SK-N-SH treated with all-trans-retinoic acid at 6 μM for 48 hours (cell line): ENCODE measurements around the gene SP100.

ENCODE experiments used
- ATAC-seq: fragments of 200-7000 bp; cut with Tn5 transposase; 3 replicates; pipeline ENCODE4 v1.9.1; 2020; ENCODE audit warnings: mild to moderate bottlenecking, moderate library complexity
- ARNTL ChIP-seq: fragments of 450-650 bp; formaldehyde crosslinking; IDR thresholded peaks from 2 replicates; pipeline ENCODE4 v1.5.0; 2020; ENCODE audit warnings: low read depth, mild to moderate bottlenecking, moderate library complexity, borderline replicate concordance
- BACH2 ChIP-seq: fragments of 250-450 bp; sonication (Bioruptor Pico); IDR thresholded peaks from 2 replicates; pipeline ENCODE4 v1.9.0; 2021; ENCODE audit warnings: mild to moderate bottlenecking, borderline replicate concordance
- CSDC2 ChIP-seq: fragments of 250-450 bp; sonication (Bioruptor Pico); IDR thresholded peaks from 2 replicates; pipeline ENCODE4 v1.5.0; 2020; ENCODE audit warnings: mild to moderate bottlenecking, moderate library complexity
- CSRNP3 ChIP-seq: fragments of 250-450 bp; sonication (Bioruptor Pico); IDR thresholded peaks from 2 replicates; pipeline ENCODE4 v1.5.1; 2021; ENCODE audit warnings: mild to moderate bottlenecking, moderate library complexity
- ESRRG ChIP-seq: fragments of 250-450 bp; sonication (Bioruptor Pico); IDR thresholded peaks from 2 replicates; pipeline ENCODE4 v1.6.1; 2021; ENCODE audit warnings: mild to moderate bottlenecking
- GLIS3 ChIP-seq: fragments of 250-450 bp; sonication (Bioruptor Pico); IDR thresholded peaks from 2 replicates; pipeline ENCODE4 v1.5.0; 2020; ENCODE audit warnings: mild to moderate bottlenecking, moderate library complexity
- ISL1 ChIP-seq: fragments of 250-450 bp; sonication (Bioruptor Pico); IDR thresholded peaks from 2 replicates; pipeline ENCODE4 v2.1.2; 2022; ENCODE audit warnings: mild to moderate bottlenecking, moderate library complexity
- OSR1 ChIP-seq: fragments of 250-450 bp; sonication (Bioruptor Pico); IDR thresholded peaks from 2 replicates; pipeline ENCODE4 v1.8.0; 2022; ENCODE audit warnings: moderate library complexity, mild to moderate bottlenecking, inconsistent platforms
- PATZ1 ChIP-seq: fragments of 250-450 bp; sonication (Bioruptor Pico); IDR thresholded peaks from 2 replicates; pipeline ENCODE4 v1.8.0; 2020; ENCODE audit warnings: mild to moderate bottlenecking, moderate library complexity, borderline replicate concordance
- POU6F1 ChIP-seq: fragments of 250-450 bp; sonication (Bioruptor Pico); IDR thresholded peaks from 2 replicates; pipeline ENCODE4 v1.8.0; 2021; ENCODE audit warnings: low read depth, mild to moderate bottlenecking, moderate library complexity, borderline replicate concordance
- PPARA ChIP-seq: fragments of 250-450 bp; sonication (Bioruptor Pico); IDR thresholded peaks from 2 replicates; pipeline ENCODE4 v1.5.0; 2020; ENCODE audit warnings: mild to moderate bottlenecking, borderline replicate concordance
- RARB ChIP-seq: fragments of 250-450 bp; sonication (Bioruptor Pico); IDR thresholded peaks from 2 replicates; pipeline ENCODE4 v1.8.0; 2021; ENCODE audit warnings: mild to moderate bottlenecking, moderate library complexity
- SNAI2 ChIP-seq: fragments of 250-450 bp; sonication (Bioruptor Pico); IDR thresholded peaks from 2 replicates; pipeline ENCODE4 v1.5.0; 2020; ENCODE audit warnings: mild to moderate bottlenecking, moderate library complexity
- TCF4 ChIP-seq: fragments of 250-450 bp; sonication (Bioruptor Pico); IDR thresholded peaks from 2 replicates; pipeline ENCODE4 v1.8.0; 2021; ENCODE audit warnings: mild to moderate bottlenecking, moderate library complexity, borderline replicate concordance
- TOX ChIP-seq: fragments of 250-450 bp; sonication (Bioruptor Pico); IDR thresholded peaks from 2 replicates; pipeline ENCODE4 v1.8.0; 2021; ENCODE audit warnings: mild to moderate bottlenecking, moderate library complexity, borderline replicate concordance
- TSHZ2 ChIP-seq: fragments of 250-450 bp; sonication (Bioruptor Pico); IDR thresholded peaks from 2 replicates; pipeline ENCODE4 v1.5.0; 2020; ENCODE audit warnings: mild to moderate bottlenecking, moderate library complexity
- ZC3H10 ChIP-seq: fragments of 250-450 bp; sonication (Bioruptor Pico); IDR thresholded peaks from 2 replicates; pipeline ENCODE4 v1.5.1; 2021; ENCODE audit warnings: mild to moderate bottlenecking, moderate library complexity
- ZFP3 ChIP-seq: fragments of 250-450 bp; sonication (Bioruptor Pico); IDR thresholded peaks from 2 replicates; pipeline ENCODE4 v1.5.0; 2020; ENCODE audit warnings: mild to moderate bottlenecking, moderate library complexity
- ZFP30 ChIP-seq: fragments of 450-650 bp; formaldehyde crosslinking; IDR thresholded peaks from 2 replicates; pipeline ENCODE4 v1.5.0; 2022; ENCODE audit warnings: mild to moderate bottlenecking, moderate library complexity
- ZNF565 ChIP-seq: fragments of 450-650 bp; formaldehyde crosslinking; conservative IDR thresholded peaks from 2 replicates; pipeline ENCODE4 v1.5.0; 2020; ENCODE audit warnings: low read depth, mild to moderate bottlenecking, moderate library complexity
- ZNF70 ChIP-seq: fragments of 450-650 bp; formaldehyde crosslinking; IDR thresholded peaks from 2 replicates; pipeline ENCODE4 v1.5.0; 2020; ENCODE audit warnings: mild to moderate bottlenecking, moderate library complexity
- ZNF8 ChIP-seq: fragments of 450-650 bp; formaldehyde crosslinking; IDR thresholded peaks from 2 replicates; pipeline ENCODE4 v1.5.0; 2020; ENCODE audit warnings: mild to moderate bottlenecking, moderate library complexity

The SP100 gene

GRCh38 chr2:230589025-230589424 lies 173.0 kb downstream of the SP100 start:
- no peak for ATAC-seq
- TF ChIP-seq ESRRG (CRISPR knock-in tag): no peak
- TF ChIP-seq CSDC2 (CRISPR knock-in tag): no peak
- TF ChIP-seq ZNF565 (CRISPR knock-in tag): no peak
- TF ChIP-seq TSHZ2 (CRISPR knock-in tag): no peak
- no peak for TF ChIP-seq ZFP3
- TF ChIP-seq ARNTL (CRISPR knock-in tag): no peak
- no peak for TF ChIP-seq ZC3H10 (CRISPR knock-in tag)
- no peak for TF ChIP-seq TCF4 (CRISPR knock-in tag)
- TF ChIP-seq TOX (CRISPR knock-in tag): no peak
- TF ChIP-seq RARB (CRISPR knock-in tag): no peak
- no peak for TF ChIP-seq ZNF8 (CRISPR knock-in tag)
- TF ChIP-seq CSRNP3 (CRISPR knock-in tag): no peak
- TF ChIP-seq ZNF70 (CRISPR knock-in tag): no peak
- no peak for TF ChIP-seq ISL1 (CRISPR knock-in tag)
- TF ChIP-seq GLIS3: no peak
- no peak for TF ChIP-seq PATZ1 (CRISPR knock-in tag)
- no peak for TF ChIP-seq PPARA
- TF ChIP-seq SNAI2 (CRISPR knock-in tag): no peak
- no peak for TF ChIP-seq OSR1 (CRISPR knock-in tag)
- no peak for TF ChIP-seq BACH2

- no peak for ATAC-seq
- TF ChIP-seq TSHZ2 (CRISPR knock-in tag) (no peak), POU6F1 (CRISPR knock-in tag) (no peak), RARB (CRISPR knock-in tag) (no peak), ZFP30 (CRISPR knock-in tag) (no peak)
These were observed 173.6 kb downstream of the SP100 start for GRCh38 chr2:230589497-230590015.
